ENCODE data around the gene WDFY4. TPM values are rescaled to one million over a fixed set of nuclear protein-coding genes. Genes with fewer than 3 reads are reported as not detected.

The WDFY4 gene
- total and polyA plus RNA-seq, 2 of the 4 experiments (the other 2 are of a cell fraction): not detected

DNA sequence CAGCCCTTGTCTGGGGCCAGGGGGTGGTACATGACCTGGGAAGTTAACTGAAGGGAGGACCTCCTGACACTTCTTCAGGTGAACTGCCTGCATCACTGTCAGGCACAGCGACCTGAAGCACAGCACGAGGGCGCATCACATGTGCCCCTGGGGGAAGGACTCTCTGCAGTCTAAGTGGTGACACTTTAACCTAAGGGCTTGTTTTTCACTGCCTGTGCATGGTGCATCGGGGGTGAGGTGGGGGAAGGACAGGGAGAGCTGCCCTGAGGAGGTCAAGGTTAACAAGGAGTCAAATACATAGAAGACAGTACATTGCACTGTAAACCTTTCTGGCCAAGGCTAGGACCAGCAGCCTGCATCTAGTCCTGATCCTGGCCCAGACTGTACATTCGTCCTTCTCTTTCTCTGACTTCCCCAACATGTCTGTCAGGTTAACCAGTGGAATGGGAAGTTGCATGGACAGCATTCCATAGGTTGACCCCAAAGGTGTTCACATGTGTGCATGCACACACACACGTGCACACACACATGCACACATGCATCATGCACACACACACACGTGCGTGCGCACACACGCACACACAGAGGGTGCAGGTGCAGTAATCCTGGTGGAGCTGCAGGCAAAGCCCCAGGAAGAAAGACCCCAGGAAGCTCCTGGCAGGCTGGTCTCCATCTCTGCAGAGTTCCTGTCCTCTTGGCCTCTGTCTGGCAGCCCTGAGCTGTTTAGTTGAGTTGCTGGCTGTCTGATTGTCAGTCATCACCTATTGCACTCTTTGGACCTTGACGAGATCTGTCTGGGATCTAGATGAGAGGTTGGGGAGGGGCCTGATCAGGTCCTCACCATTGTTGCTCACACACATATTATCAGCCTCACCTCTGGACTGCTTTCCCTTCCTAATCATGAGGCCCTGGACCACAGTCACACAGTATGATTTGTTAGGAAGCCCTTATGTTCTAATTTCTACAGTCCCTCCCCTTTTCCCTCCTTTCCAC is 37.8 kb downstream of the WDFY4 start:
- Histone ChIP-seq H3K27ac (ENCODE audit: insufficient read depth, low read length) (no peak overlapping the region), H3K4me3 (ENCODE audit: insufficient read depth, low read depth, low read length) (no peak overlapping the region), H3K14ac (replicated peaks; ENCODE audit: low read depth, low read length) (no peak overlapping the region), H2AK9ac (replicated peaks; ENCODE audit: low read depth, low read length, poor library complexity) (peak overlapping the region; percentile 48), H3K4ac (ENCODE audit: low read depth, low read length) (no peak overlapping the region), H3K9ac (ENCODE audit: low read depth, low read length) (no peak overlapping the region), H3K27me3 (ENCODE audit: control insufficient read depth, insufficient read depth, low read length) (peaks cover 11% of the 10 kb centered on the region; the same call in 1 of the 2 replicates), H2BK5ac (ENCODE audit: low read depth, low read length, poor library complexity, severe bottlenecking) (no peak overlapping the region), H3K4me1 (ENCODE audit: control insufficient read depth, insufficient read depth, low read length) (no peaks in the 10 kb centered on the region), H3K79me1 (ENCODE audit: low read depth in 1 of 2, low read length in 2 of 2) (no peaks in the 10 kb centered on the region), H2BK15ac (ENCODE audit: low read depth, low read length) (no peak overlapping the region), H2BK120ac (ENCODE audit: low read depth, low read length) (no peak overlapping the region), H3K56ac (ENCODE audit: extremely low read depth, insufficient read depth, low read length) (no peak overlapping the region), H3K36me3 (ENCODE audit: control insufficient read depth, insufficient read depth, low read length) (no peaks in the 10 kb centered on the region), H4K20me1 (ENCODE audit: insufficient read depth, low read length) (no peaks in the 10 kb centered on the region), H2AK5ac (ENCODE audit: low read depth, low read length) (no peak overlapping the region), H3K9me3 (ENCODE audit: control insufficient read depth, insufficient read depth, low read length) (no peaks in the 10 kb centered on the region), H3K4me2 (ENCODE audit: low read depth, low read length) (no peak overlapping the region), H4K8ac (ENCODE audit: low read depth in 2 of 2, low read length in 2 of 2) (no peak overlapping the region), H2BK20ac (ENCODE audit: low read depth, low read length) (no peak overlapping the region), H2AFZ (replicated peaks; ENCODE audit: low read length, poor library complexity) (peak overlapping the region; percentile 28), H3K23ac (ENCODE audit: low read depth, low read length) (no peak overlapping the region), H4K5ac (ENCODE audit: low read depth, low read length) (no peak overlapping the region), H4K91ac (ENCODE audit: insufficient read depth, low read depth, low read length) (no peak overlapping the region), H3K9me1 (ENCODE audit: insufficient read depth, low read length) (no peaks in the 10 kb centered on the region), H3K18ac (ENCODE audit: low read depth, low read length) (no peak overlapping the region)
- dilution Hi-C loops (cut with HindIII; ENCODE audit: low sequenced_read_pairs, unreplicated experiment) (no loop called here), in situ Hi-C loops (cut with MboI; ENCODE audit: low sequenced_read_pairs) (no loop called here), intact Hi-C loops (cut with micrococcal nuclease) (no loop called here)
- BruUV-seq (replicated peaks): no TSS peak
- 70% methylated on average over 6 of the region's 11 CpGs; no CpG with 5 or more reads in 1 of the 2 experiments for WGBS, 2 experiments (ENCODE audit: extremely low coverage in 2 of 2, insufficient read length in 1 of 2)
- ChIA-PET CTCF (no interaction called here), POLR2A (ENCODE audit: unreplicated experiment) (no interaction called here)
- DNase-seq: no peak
- no peak for ATAC-seq (ENCODE audit: low read depth)
- no peak for TF ChIP-seq POLR2A (IDR thresholded peaks at IDR 0.05; ENCODE audit: low read depth, low read length)
- no peak for TF ChIP-seq RCOR1 (IDR thresholded peaks at IDR 0.05; ENCODE audit: insufficient replicate concordance, low read length)
- TF ChIP-seq, protein P1, sequence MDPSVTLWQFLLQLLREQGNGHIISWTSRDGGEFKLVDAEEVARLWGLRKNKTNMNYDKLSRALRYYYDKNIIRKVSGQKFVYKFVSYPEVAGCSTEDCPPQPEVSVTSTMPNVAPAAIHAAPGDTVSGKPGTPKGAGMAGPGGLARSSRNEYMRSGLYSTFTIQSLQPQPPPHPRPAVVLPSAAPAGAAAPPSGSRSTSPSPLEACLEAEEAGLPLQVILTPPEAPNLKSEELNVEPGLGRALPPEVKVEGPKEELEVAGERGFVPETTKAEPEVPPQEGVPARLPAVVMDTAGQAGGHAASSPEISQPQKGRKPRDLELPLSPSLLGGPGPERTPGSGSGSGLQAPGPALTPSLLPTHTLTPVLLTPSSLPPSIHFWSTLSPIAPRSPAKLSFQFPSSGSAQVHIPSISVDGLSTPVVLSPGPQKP (IDR thresholded peaks at IDR 0.05; ENCODE audit: borderline replicate concordance, low read depth, low read length): no peak
- no peak for TF ChIP-seq MAFK (IDR thresholded peaks at IDR 0.05; ENCODE audit: low read depth, low read length)
- no peak for TF ChIP-seq CEBPB (IDR thresholded peaks at IDR 0.05; ENCODE audit: low read depth, low read length)
- TF ChIP-seq NFE2L2 (IDR thresholded peaks at IDR 0.05; ENCODE audit: low read depth, low read length): no peak
- no peak for TF ChIP-seq RAD21 (IDR thresholded peaks at IDR 0.05; ENCODE audit: low read length)
- TF ChIP-seq, protein P2, sequence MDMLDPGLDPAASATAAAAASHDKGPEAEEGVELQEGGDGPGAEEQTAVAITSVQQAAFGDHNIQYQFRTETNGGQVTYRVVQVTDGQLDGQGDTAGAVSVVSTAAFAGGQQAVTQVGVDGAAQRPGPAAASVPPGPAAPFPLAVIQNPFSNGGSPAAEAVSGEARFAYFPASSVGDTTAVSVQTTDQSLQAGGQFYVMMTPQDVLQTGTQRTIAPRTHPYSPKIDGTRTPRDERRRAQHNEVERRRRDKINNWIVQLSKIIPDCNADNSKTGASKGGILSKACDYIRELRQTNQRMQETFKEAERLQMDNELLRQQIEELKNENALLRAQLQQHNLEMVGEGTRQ (IDR thresholded peaks at IDR 0.05; ENCODE audit: low read depth, low read length): no peak
- no peak for TF ChIP-seq RFX5 (IDR thresholded peaks at IDR 0.05; ENCODE audit: low read depth, low read length)
- no peak for TF ChIP-seq MXI1 (IDR thresholded peaks at IDR 0.05; ENCODE audit: borderline replicate concordance, low read depth, low read length)
- TF ChIP-seq, protein P3, sequence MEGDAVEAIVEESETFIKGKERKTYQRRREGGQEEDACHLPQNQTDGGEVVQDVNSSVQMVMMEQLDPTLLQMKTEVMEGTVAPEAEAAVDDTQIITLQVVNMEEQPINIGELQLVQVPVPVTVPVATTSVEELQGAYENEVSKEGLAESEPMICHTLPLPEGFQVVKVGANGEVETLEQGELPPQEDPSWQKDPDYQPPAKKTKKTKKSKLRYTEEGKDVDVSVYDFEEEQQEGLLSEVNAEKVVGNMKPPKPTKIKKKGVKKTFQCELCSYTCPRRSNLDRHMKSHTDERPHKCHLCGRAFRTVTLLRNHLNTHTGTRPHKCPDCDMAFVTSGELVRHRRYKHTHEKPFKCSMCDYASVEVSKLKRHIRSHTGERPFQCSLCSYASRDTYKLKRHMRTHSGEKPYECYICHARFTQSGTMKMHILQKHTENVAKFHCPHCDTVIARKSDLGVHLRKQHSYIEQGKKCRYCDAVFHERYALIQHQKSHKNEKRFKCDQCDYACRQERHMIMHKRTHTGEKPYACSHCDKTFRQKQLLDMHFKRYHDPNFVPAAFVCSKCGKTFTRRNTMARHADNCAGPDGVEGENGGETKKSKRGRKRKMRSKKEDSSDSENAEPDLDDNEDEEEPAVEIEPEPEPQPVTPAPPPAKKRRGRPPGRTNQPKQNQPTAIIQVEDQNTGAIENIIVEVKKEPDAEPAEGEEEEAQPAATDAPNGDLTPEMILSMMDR (conservative IDR thresholded peaks at IDR 0.05; ENCODE audit: low read depth, low read length): no peak

All from IMR-90 (cell line).